ENCODE results near the gene CACNA1I. TPM values are rescaled to one million over a fixed set of nuclear protein-coding genes. Genes with fewer than 3 reads are reported as not detected.
A peak's percentile ranks its signal among the peaks of the same experiment; 100 is the strongest.

Gene CACNA1I
- total and polyA plus RNA-seq, 2 donors (not counting 1 experiment from before 2014, with no cell fraction given), result 0.07 to 0.25 TPM

DNA sequence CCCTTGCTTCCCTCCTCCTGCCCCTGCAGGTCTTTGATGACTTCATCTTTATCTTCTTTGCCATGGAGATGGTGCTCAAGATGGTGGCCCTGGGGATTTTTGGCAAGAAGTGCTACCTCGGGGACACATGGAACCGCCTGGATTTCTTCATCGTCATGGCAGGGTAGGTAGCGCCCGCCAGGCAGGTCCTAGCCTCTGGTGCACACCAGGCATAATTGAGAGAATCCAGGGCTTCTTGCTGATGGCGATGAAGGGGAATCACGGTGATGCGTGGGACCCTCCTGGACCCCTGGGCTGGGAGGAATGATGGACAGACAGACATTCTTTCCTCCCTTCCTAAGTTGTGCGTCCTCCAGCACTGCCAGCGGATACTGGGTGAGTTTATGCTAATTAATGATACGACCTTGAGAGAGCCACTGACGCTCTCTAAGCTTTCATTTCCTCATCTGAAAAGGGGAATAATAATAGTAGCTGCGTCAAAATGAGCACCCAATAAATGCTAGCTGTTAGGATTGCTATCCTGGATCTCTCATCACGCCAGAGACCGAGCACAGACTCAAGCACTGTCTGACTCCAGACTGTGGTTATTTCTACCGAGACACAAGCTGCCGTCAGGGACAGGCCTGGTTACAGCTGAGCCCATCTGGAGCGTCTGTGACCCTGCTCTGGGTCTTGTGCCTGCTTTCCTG lies 30.1 kb downstream of the CACNA1I start:
- Histone ChIP-seq H3K4me1 (ENCODE audit: control insufficient read depth in 2 of 2, insufficient read depth in 2 of 2, low read length in 2 of 2) (peaks cover 17 to 26% of the 10 kb centered on the region in 2 donors), H3K9ac (ENCODE audit: low read length) (no peak overlapping the region), H3K36me3 (replicated peaks in 1 of 2; ENCODE audit: control extremely low read depth in 1 of 2, control insufficient read depth in 1 of 2, extremely low read depth in 1 of 2, insufficient read depth in 2 of 2, low read length in 1 of 2) (no peaks in the 10 kb centered on the region), H3K79me2 (ENCODE audit: control insufficient read depth, insufficient read depth, low read length) (no peaks in the 10 kb centered on the region), H4K20me1 (ENCODE audit: control insufficient read depth, insufficient read depth, low read length, poor library complexity, severe bottlenecking) (no peaks in the 10 kb centered on the region), H3K27me3 (replicated peaks in 1 of 4; ENCODE audit: control extremely low read depth in 1 of 4, control insufficient read depth in 3 of 4, insufficient read depth in 4 of 4, low read length in 3 of 4) (peaks cover 0 to 37% (median 12%) of the 10 kb centered on the region in 4 experiments), H3K27ac (ENCODE audit: low read length in 2 of 2) (peak overlapping the region in 1 of 2 donors; percentile 30), H2AFZ (ENCODE audit: insufficient read depth, low read depth, low read length, poor library complexity, severe bottlenecking) (peak overlapping the region; percentile 24), H3K4me3 (ENCODE audit: control extremely low read depth in 1 of 5, extremely low read depth in 1 of 5, insufficient read depth in 1 of 5, low read depth in 2 of 5, low read length in 4 of 5) (no peak overlapping the region), H3K9me3 (ENCODE audit: control extremely low read depth in 1 of 3, control insufficient read depth in 2 of 3, insufficient read depth in 1 of 3, low read length in 2 of 3) (peaks cover 0 to 25% (median 2%) of the 10 kb centered on the region in 3 donors), H3K4me2 (replicated peaks; ENCODE audit: low read depth, low read length, poor library complexity, severe bottlenecking) (peak overlapping the region; percentile 9)
- peaks cover 31% of the 10 kb centered on the region for H3K4me1 Mint-ChIP-seq
- ChIA-PET CTCF (interaction anchor here (0.7 to 1.8 kb wide), 4 partner anchors 11 to 424 kb away, joined by 3 to 6 read pairs (median 4); no protein-coding TSS in a partner anchor), POLR2A (interaction anchor here (0.7 to 1.0 kb wide), 3 partner anchors 154 to 444 kb away, joined by 3 read pairs; no protein-coding TSS in a partner anchor)
- 82% methylated on average over 14 of the region's 18 CpGs for WGBS (ENCODE audit: insufficient coverage)
- H3K27ac Mint-ChIP-seq, result peak overlapping the region; percentile 98
- ATAC-seq (ENCODE audit: low read depth) (peak; percentile 67), DNase-seq (peak; percentile 54)
- H3K4me3 Mint-ChIP-seq, result peak overlapping the region; percentile 72
- no peak for TF ChIP-seq EZH2 (IDR thresholded peaks at IDR 0.05; ENCODE audit: borderline replicate concordance, insufficient read depth, low read depth, low read length, poor library complexity, severe bottlenecking)
- TF ChIP-seq, protein P1, sequence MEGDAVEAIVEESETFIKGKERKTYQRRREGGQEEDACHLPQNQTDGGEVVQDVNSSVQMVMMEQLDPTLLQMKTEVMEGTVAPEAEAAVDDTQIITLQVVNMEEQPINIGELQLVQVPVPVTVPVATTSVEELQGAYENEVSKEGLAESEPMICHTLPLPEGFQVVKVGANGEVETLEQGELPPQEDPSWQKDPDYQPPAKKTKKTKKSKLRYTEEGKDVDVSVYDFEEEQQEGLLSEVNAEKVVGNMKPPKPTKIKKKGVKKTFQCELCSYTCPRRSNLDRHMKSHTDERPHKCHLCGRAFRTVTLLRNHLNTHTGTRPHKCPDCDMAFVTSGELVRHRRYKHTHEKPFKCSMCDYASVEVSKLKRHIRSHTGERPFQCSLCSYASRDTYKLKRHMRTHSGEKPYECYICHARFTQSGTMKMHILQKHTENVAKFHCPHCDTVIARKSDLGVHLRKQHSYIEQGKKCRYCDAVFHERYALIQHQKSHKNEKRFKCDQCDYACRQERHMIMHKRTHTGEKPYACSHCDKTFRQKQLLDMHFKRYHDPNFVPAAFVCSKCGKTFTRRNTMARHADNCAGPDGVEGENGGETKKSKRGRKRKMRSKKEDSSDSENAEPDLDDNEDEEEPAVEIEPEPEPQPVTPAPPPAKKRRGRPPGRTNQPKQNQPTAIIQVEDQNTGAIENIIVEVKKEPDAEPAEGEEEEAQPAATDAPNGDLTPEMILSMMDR (IDR thresholded peaks at IDR 0.05), result no peak
- intact Hi-C loops (cut with micrococcal nuclease), result no loop called here
- peaks cover 37% of the 10 kb centered on the region for H3K27me3 Mint-ChIP-seq
- H3K9me3 Mint-ChIP-seq (ENCODE audit: insufficient read depth), result peaks cover 4% of the 10 kb centered on the region

DNA sequence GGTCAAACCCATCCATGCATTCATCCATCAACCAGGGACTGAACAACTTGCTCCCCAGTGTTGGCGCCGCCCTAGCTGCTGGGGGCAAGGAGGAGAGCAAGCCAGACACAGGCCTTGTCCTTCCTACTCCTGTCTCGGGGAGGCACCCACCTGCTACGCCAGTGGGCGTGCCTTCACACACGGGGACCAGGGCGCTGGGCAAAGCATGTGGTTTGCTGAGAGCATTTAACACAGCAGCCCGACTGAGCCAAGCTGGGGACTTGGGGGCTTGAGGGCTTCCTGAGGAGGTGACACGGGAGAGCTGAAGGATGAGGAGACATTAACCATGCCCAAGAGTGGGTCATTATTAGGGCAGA lies 30.6 kb downstream of the CACNA1I start:
- Histone ChIP-seq H4K20me1 (ENCODE audit: control insufficient read depth, insufficient read depth, low read length, poor library complexity, severe bottlenecking) (no peaks in the 10 kb centered on the region), H3K27me3 (replicated peaks in 1 of 4; ENCODE audit: control extremely low read depth in 1 of 4, control insufficient read depth in 3 of 4, insufficient read depth in 4 of 4, low read length in 3 of 4) (peaks cover 0 to 38% (median 12%) of the 10 kb centered on the region in 4 experiments), H2AFZ (ENCODE audit: insufficient read depth, low read depth, low read length, poor library complexity, severe bottlenecking) (peak overlapping the region; percentile 24), H3K9ac (ENCODE audit: low read length) (no peak overlapping the region), H3K4me2 (replicated peaks; ENCODE audit: low read depth, low read length, poor library complexity, severe bottlenecking) (peak overlapping the region; percentile 9), H3K36me3 (replicated peaks in 1 of 2; ENCODE audit: control extremely low read depth in 1 of 2, control insufficient read depth in 1 of 2, extremely low read depth in 1 of 2, insufficient read depth in 2 of 2, low read length in 1 of 2) (no peaks in the 10 kb centered on the region), H3K79me2 (ENCODE audit: control insufficient read depth, insufficient read depth, low read length) (no peaks in the 10 kb centered on the region), H3K9me3 (ENCODE audit: control extremely low read depth in 1 of 3, control insufficient read depth in 2 of 3, insufficient read depth in 1 of 3, low read length in 2 of 3) (peaks cover 0 to 22% (median 2%) of the 10 kb centered on the region in 3 donors), H3K4me1 (ENCODE audit: control insufficient read depth in 2 of 2, insufficient read depth in 2 of 2, low read length in 2 of 2) (peaks cover 17 to 26% of the 10 kb centered on the region in 2 donors), H3K27ac (ENCODE audit: low read length in 2 of 2) (peak overlapping the region; percentile 0 to 30), H3K4me3 (ENCODE audit: control extremely low read depth in 1 of 5, extremely low read depth in 1 of 5, insufficient read depth in 1 of 5, low read depth in 2 of 5, low read length in 4 of 5) (no peak overlapping the region)
- Mint-ChIP-seq H3K4me3 (peak overlapping the region; percentile 72), H3K27ac (peak overlapping the region; percentile 98), H3K4me1 (peaks cover 31% of the 10 kb centered on the region), H3K9me3 (ENCODE audit: insufficient read depth) (peaks cover 4% of the 10 kb centered on the region), H3K27me3 (peaks cover 35% of the 10 kb centered on the region)
- TF ChIP-seq, protein P1 (IDR thresholded peaks at IDR 0.05), result no peak
- TF ChIP-seq EZH2 (IDR thresholded peaks at IDR 0.05; ENCODE audit: borderline replicate concordance, insufficient read depth, low read depth, low read length, poor library complexity, severe bottlenecking), result no peak
- DNase-seq (no peak), ATAC-seq (ENCODE audit: low read depth) (peak; percentile 57)
- CTCF ChIA-PET, result interaction anchor here (0.8 to 1.8 kb wide), 3 partner anchors 10 to 424 kb away, joined by 3 to 6 read pairs (median 3); no protein-coding TSS in a partner anchor
- intact Hi-C loops (cut with micrococcal nuclease), result no loop called here
- 56% methylated on average over 9 of the region's 9 CpGs for WGBS (ENCODE audit: insufficient coverage)
- POLR2A ChIA-PET, result interaction anchor here (0.5 to 1.0 kb wide), 5 partner anchors 154 to 899 kb away, joined by 3 to 10 read pairs (median 3); no protein-coding TSS in a partner anchor

All from B cell (primary cell).